Measurements from ENCODE around the gene HES6. TPM values are rescaled to one million over a fixed set of nuclear protein-coding genes. Genes with fewer than 3 reads are reported as not detected.

Gene HES6
- total RNA-seq, 1 donor from 2014 or later = 6.1 TPM

- ATAC-seq (no peak), DNase-seq (ENCODE audit: low spot score) (no peak)
- intact Hi-C loops (cut with DNase I) = no loop called here
Measured at GRCh38 chr2:238240757-238241711, 1.2 kb upstream of the HES6 start.

GRCh38 chr2:238239543-238239862 lies 335 bp downstream of the HES6 start:
- no peak for ATAC-seq
- intact Hi-C loops (cut with DNase I) = no loop called here
- DNase-seq (ENCODE audit: low spot score) = no peak

GRCh38 chr2:238238766-238239542 lies 884 bp downstream of the HES6 start:
- DNase-seq (ENCODE audit: low spot score) = no peak
- ATAC-seq = no peak
- intact Hi-C loops (cut with DNase I) = no loop called here

- no peak for ATAC-seq
- DNase-seq (ENCODE audit: low spot score) = no peak
- intact Hi-C loops (cut with DNase I) = no loop called here
Measured at GRCh38 chr2:238238311-238238765, 1.5 kb downstream of the HES6 start.

GRCh38 chr2:238237431-238238135 lies 2.3 kb downstream of the HES6 start:
- ATAC-seq = no peak
- peak; percentile 47 for DNase-seq (ENCODE audit: low spot score)
- intact Hi-C loops (cut with DNase I) = no loop called here

GRCh38 chr2:238236571-238236970 lies 3.3 kb downstream of the HES6 start:
- DNase-seq (ENCODE audit: low spot score) = peak; percentile 45
- ATAC-seq = no peak
- intact Hi-C loops (cut with DNase I) = no loop called here

GRCh38 chr2:238235856-238236255 lies 4.0 kb downstream of the HES6 start:
- ATAC-seq (no peak), DNase-seq (ENCODE audit: low spot score) (peak; percentile 33)

GRCh38 chr2:238235331-238235732 lies 4.5 kb downstream of the HES6 start:
- intact Hi-C loops (cut with DNase I) = no loop called here
- ATAC-seq = no peak
- DNase-seq (ENCODE audit: low spot score) = peak; percentile 56

More at GRCh38 chr2:238235856-238236255, 4.0 kb downstream of the HES6 start:
- intact Hi-C loops (cut with DNase I) = no loop called here

GRCh38 chr2:238233625-238234024 lies 6.2 kb downstream of the HES6 start:
- DNase-seq (ENCODE audit: low spot score) (no peak), ATAC-seq (no peak)
- intact Hi-C loops (cut with DNase I) = no loop called here

- intact Hi-C loops (cut with DNase I) = no loop called here
- no peak for ATAC-seq
- no peak for DNase-seq (ENCODE audit: low spot score)
Measured at GRCh38 chr2:238231809-238232208, 8.0 kb downstream of the HES6 start.

- intact Hi-C loops (cut with DNase I) = no loop called here
- ATAC-seq (peak; percentile 93), DNase-seq (ENCODE audit: low spot score) (no peak)
Measured at GRCh38 chr2:238231251-238231793, 8.5 kb downstream of the HES6 start.

GRCh38 chr2:238230699-238231098 lies 9.1 kb downstream of the HES6 start:
- intact Hi-C loops (cut with DNase I) = no loop called here
- DNase-seq (ENCODE audit: low spot score) (no peak), ATAC-seq (no peak)

GRCh38 chr2:238228700-238229099 lies 11.1 kb downstream of the HES6 start:
- DNase-seq (ENCODE audit: low spot score) (no peak), ATAC-seq (no peak)
- intact Hi-C loops (cut with DNase I) = no loop called here

- intact Hi-C loops (cut with DNase I) = no loop called here
- no peak for ATAC-seq
- DNase-seq (ENCODE audit: low spot score) = no peak
Measured at GRCh38 chr2:238227587-238228032, 12.2 kb downstream of the HES6 start.

- intact Hi-C loops (cut with DNase I) = no loop called here
- DNase-seq (ENCODE audit: low spot score) (no peak), ATAC-seq (no peak)
Measured at GRCh38 chr2:238226698-238227586, 12.9 kb downstream of the HES6 start.

GRCh38 chr2:238225911-238226697 lies 13.7 kb downstream of the HES6 start:
- ATAC-seq (peak; percentile 51), DNase-seq (ENCODE audit: low spot score) (no peak)
- intact Hi-C loops (cut with DNase I) = no loop called here

- ATAC-seq = no peak
- DNase-seq (ENCODE audit: low spot score) = no peak
- intact Hi-C loops (cut with DNase I) = no loop called here
Measured at GRCh38 chr2:238225121-238225520, 14.7 kb downstream of the HES6 start.

All from sciatic nerve (tissue), 2 donors.